ENCODE measurements around the gene B9D1.

The B9D1 gene

DNA sequence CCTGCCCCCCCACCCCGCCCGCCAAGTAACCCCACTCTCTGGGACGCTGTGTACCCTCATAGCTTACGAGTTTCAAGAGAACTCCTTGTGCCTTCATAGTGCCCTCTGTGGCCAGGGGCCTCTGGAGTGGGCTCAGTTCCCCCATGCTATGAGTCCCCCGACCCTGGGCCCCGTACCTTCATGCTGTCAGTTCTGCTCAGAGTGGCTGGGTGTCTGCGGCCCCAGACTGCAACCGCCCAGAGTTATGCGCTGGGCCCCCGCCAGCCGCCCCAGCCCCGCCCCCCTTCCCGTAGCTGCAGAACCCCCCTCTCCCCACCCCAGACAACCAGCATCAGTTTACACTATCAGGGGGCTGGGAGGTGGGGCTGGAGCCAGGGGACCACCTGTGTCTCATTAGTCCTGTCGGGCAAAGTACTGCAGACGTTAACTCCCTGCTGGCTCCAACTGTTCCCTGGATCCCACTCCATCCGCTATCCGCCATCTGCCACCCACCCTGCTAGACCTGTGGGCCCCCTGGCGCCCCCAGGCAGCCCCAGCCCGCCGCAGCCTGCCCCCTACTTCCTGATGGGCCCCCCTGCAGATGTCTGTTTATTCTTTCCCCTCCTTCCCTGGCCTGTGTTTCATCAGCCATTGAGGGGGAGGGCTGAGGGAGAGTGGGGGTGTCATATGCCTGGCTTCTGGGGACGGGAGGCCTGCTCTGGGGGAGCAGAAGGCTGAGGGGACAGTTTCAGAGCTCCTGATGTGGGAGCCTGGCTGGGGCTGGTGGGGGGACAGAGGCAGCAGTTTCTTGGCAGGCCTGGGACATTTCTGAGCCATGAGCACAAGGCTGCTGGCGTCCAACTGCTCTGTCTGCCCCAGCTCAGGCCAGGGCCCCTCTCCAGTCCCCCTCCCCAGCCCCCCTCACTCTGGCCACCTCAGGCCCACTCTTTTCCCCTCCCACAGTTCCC is 24.7 kb upstream of the B9D1 start, which contains the start of gene MFAP4:
MFAP4 (minus strand) TSS at position 217 of the 947 bp plus-strand sequence; CDS start at position 182, 35 bp downstream.
- peak within 1 kb of the TSS; percentile 96 to 97 (median 96) for H3K27ac Mint-ChIP-seq
- peaks cover 80% of the 10 kb centered on the region for H3K4me1 Mint-ChIP-seq
- no peak for TF ChIP-seq CTCF (IDR thresholded peaks at IDR 0.05; ENCODE audit: unreplicated experiment in 3 of 3)
- H3K4me3 Mint-ChIP-seq: peak within 1 kb of the TSS; percentile 71 to 90 (median 86)
- no peaks in the 10 kb centered on the region for H3K9me3 Mint-ChIP-seq
- H3K27me3 Mint-ChIP-seq (ENCODE audit: low read depth): no peaks in the 10 kb centered on the region
- H3K36me3 Mint-ChIP-seq (ENCODE audit: low read depth): peaks cover 24% of the 10 kb centered on the region

DNA sequence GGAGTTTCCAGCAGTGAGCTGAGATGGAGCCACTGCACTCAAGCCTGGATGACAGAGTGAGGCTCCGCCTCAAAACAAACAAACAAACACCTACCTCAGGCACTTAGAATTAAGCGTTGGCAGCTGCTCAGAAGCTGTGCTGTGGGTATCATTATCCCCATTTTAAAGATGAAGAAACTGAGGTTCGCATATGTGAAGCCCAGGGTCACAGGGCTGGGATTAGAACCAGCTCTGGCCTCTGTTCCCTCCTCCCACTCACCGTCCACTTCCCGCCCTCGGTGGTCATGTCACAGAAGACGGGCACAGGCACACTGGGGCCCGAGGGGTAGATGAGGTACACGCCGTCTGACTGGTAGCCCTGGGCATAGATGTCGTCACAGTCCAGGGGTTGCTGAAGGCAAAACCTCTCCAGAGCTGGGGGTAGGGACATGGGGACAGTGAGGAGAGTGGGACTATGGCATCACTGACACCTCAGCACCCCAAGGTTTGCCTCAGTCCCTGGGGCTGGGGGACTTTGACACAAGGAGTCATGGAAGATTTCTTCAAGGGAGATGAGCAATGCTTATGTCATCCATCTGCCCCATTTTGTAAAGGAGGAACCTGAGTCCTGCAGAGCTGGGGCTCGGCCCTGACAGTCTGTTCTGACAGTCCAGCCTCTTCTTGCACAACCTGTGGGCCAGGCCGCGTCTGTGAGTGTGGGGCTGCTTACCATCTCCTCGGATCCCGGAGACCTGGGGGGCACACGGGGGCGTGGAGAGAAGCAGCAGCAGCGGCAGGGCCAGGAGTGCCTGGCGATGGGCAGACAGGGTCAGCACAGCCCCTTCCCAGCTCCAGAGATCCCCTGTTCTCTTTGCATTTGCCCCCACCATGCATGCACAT is 23.8 kb upstream of the B9D1 start:
- Mint-ChIP-seq H3K27ac (peak overlapping the region; percentile 96 to 97 (median 96)), H3K4me3 (peak overlapping the region; percentile 71 to 90 (median 86)), H3K27me3 (ENCODE audit: low read depth) (no peaks in the 10 kb centered on the region), H3K36me3 (ENCODE audit: low read depth) (peaks cover 29% of the 10 kb centered on the region), H3K4me1 (peaks cover 71% of the 10 kb centered on the region), H3K9me3 (no peaks in the 10 kb centered on the region)
- no peak for TF ChIP-seq CTCF (IDR thresholded peaks at IDR 0.05; ENCODE audit: unreplicated experiment in 3 of 3)

DNA sequence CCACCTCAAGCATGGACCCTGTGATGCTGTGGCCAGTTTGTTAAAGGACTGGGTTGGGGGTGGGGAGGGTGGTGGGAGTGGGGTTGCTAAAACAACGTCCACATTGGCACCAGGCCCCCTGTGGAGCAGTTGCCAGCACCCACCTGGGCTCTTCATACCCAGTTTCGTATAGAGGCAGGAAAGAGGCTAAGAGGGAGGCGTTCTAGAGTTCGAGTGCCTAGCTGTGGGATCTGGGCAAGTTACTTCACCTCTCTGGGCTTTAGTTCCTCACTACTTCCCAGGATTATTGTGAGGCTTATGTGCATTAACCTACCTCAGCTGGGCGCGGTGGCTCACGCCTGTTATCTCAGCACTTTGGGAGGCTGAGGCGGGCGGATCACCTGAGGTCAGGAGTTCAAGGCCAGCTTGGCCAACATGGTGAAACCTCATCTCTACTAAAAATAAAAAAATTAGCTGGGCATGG is 23.0 kb upstream of the B9D1 start:
- peaks cover 69% of the 10 kb centered on the region for H3K4me1 Mint-ChIP-seq
- H3K4me3 Mint-ChIP-seq: peak overlapping the region; percentile 71 to 90 (median 86)
- no peak for TF ChIP-seq CTCF (IDR thresholded peaks at IDR 0.05; ENCODE audit: unreplicated experiment in 3 of 3)
- no peaks in the 10 kb centered on the region for H3K9me3 Mint-ChIP-seq
- no peaks in the 10 kb centered on the region for H3K27me3 Mint-ChIP-seq (ENCODE audit: low read depth)
- peaks cover 36% of the 10 kb centered on the region for H3K36me3 Mint-ChIP-seq (ENCODE audit: low read depth)
- H3K27ac Mint-ChIP-seq: peak overlapping the region; percentile 96 to 98 (median 97)

GRCh38 chr17:19384723-19385391 is 22.3 kb upstream of the B9D1 start:
- H3K27me3 Mint-ChIP-seq (ENCODE audit: low read depth): no peaks in the 10 kb centered on the region
- H3K4me1 Mint-ChIP-seq: peaks cover 70% of the 10 kb centered on the region
- H3K4me3 Mint-ChIP-seq: peak overlapping the region; percentile 71 to 90 (median 86)
- peak overlapping the region; percentile 96 to 98 (median 97) for H3K27ac Mint-ChIP-seq
- H3K36me3 Mint-ChIP-seq (ENCODE audit: low read depth): peaks cover 42% of the 10 kb centered on the region
- H3K9me3 Mint-ChIP-seq: no peaks in the 10 kb centered on the region
- TF ChIP-seq CTCF (IDR thresholded peaks at IDR 0.05; ENCODE audit: unreplicated experiment in 3 of 3): no peak

DNA sequence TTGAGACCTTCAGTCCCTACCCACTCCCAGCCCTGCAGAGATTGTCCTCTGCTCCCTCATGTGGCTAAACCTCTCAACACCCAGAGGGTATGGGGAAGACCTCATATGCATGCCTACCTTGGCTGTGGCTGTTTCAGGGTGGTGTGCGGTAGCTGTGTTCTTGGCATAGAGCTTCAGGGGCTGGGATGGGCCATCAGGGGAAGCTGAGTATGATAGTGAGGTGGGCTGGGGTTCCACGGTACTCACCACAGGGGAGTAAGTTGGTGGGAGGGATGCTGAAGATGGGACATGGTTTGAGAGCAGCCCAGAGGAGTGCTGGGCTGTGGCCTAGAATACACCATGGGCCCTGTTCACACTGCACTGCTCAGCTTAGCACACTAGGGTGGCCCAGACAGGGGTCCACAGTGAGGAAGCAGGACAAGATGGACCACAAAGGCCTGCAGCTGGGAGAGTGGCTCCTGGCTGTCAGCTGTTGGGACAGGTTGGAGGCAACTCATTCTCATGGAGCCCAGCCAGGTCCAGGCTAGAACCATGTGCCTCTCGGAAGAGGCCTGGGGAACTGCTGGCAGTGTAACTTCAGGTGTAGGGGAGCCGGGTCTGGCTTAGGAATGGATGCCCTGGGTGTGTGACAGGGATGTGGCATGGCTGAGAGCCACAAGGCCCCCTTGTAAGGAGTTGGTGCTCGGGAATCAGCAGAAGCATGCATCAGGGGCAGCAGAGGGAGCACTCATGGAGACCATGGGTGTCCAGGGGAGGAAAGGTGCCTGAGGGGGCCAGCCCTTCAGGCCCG is 21.4 kb upstream of the B9D1 start:
- peak overlapping the region; percentile 71 to 90 (median 86) for H3K4me3 Mint-ChIP-seq
- TF ChIP-seq CTCF (IDR thresholded peaks at IDR 0.05; ENCODE audit: unreplicated experiment in 3 of 3): no peak
- no peaks in the 10 kb centered on the region for H3K27me3 Mint-ChIP-seq (ENCODE audit: low read depth)
- no peaks in the 10 kb centered on the region for H3K9me3 Mint-ChIP-seq
- peaks cover 50% of the 10 kb centered on the region for H3K36me3 Mint-ChIP-seq (ENCODE audit: low read depth)
- H3K4me1 Mint-ChIP-seq: peaks cover 70% of the 10 kb centered on the region
- H3K27ac Mint-ChIP-seq: peak overlapping the region; percentile 96 to 98 (median 97)

Data from nephron (organoid).